ACC112 (cell line): ENCODE data around the gene SH2D7.

Experiments used
- H2AFZ ChIP-seq: fragments of 200-600 bp; sonication (generic); one replicate; pipeline ENCODE4 v1.6.0; 2017; ENCODE audit warnings: antibody characterized with exemption, low read length; ENCODE audit not compliant: unreplicated experiment
- H3K27ac ChIP-seq: fragments of 200-600 bp; sonication (generic); 2 replicates; pipeline ENCODE4 v1.5.1; 2014; ENCODE audit warnings: low read depth, mild to moderate bottlenecking, antibody characterized with exemption, low read length, moderate library complexity
- H3K27me3 ChIP-seq: fragments of 200-600 bp; sonication (generic); 2 replicates; pipeline ENCODE4 v1.6.1; 2014; ENCODE audit warnings: mild to moderate bottlenecking, antibody characterized with exemption, low read length, moderate library complexity, mixed read lengths; ENCODE audit not compliant: insufficient read depth
- H3K36me3 ChIP-seq: fragments of 200-600 bp; sonication (generic); 2 replicates; pipeline ENCODE4 v1.6.1; 2016; ENCODE audit warnings: mild to moderate bottlenecking, antibody characterized with exemption, low read length, moderate library complexity, mixed read lengths; ENCODE audit not compliant: insufficient read depth
- H3K4me1 ChIP-seq: fragments of 200-600 bp; sonication (generic); one replicate; pipeline ENCODE4 v1.6.1; 2016; ENCODE audit warnings: low read length, mixed read lengths; ENCODE audit not compliant: insufficient read depth, unreplicated experiment, control insufficient read depth
- H3K4me3 ChIP-seq: fragments of 200-600 bp; sonication (generic); 2 replicates; pipeline ENCODE4 v1.5.1; 2014; ENCODE audit warnings: mild to moderate bottlenecking, low read depth, low read length
- H3K79me2 ChIP-seq: fragments of 200-600 bp; sonication (generic); one replicate; pipeline ENCODE4 v1.6.0; 2016; ENCODE audit warnings: low read length; ENCODE audit not compliant: control insufficient read depth, unreplicated experiment, insufficient read depth

Gene SH2D7

DNA sequence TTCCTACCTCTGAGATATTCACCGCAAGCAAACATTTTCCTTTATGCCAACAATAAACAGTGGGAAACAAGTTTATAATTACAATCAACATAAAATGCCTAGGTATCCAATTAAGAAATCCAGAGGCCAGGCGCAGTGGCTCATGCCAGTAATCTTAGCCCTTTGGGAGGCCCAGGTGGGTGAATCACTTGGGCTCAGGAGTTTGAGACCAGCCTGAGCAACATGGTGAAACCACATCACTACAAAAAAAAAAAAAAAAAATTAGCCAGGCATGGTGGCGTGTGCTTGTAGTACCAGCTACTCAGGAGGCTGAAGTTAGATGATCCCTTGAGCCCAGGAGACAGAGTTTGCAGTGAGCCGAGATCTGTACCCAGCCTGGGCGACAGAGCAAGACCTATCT is 32.1 kb upstream of the SH2D7 start:
- Histone ChIP-seq H3K79me2 (peaks cover 92% of the 10 kb centered on the region), H3K27me3 (no peaks in the 10 kb centered on the region), H3K27ac (peak overlapping the region; percentile 47; the same call in 1 of the 2 replicates), H3K36me3 (no peaks in the 10 kb centered on the region), H3K4me3 (no peak overlapping the region), H2AFZ (no peak overlapping the region), H3K4me1 (peaks cover 82% of the 10 kb centered on the region)

DNA sequence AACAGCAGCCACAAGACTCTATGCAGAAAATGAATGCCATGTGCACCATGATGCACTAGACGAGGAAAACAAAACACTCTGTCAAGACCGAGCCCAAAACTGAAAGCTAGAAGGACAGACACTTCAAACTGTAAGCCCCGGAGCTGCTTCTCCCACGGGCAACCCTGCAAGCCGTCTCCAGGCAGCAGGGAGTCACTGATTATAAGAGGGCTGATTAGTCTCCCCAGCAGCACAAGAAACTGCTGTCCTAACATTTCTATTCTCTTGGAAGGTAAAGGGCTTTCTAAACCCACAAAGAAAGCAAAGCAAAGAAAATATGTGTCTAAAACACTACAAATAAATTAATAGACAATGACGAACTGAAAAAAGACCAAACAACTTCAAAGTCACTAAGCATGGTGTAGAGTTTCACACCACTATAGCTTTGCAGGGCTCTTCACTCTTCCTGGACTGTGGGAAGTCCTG is 30.4 kb upstream of the SH2D7 start:
- Histone ChIP-seq H3K27ac (peak overlapping the region; percentile 69), H2AFZ (peak overlapping the region; percentile 59), H3K27me3 (no peaks in the 10 kb centered on the region), H3K4me3 (peak overlapping the region; percentile 74), H3K36me3 (no peaks in the 10 kb centered on the region), H3K4me1 (peaks cover 80% of the 10 kb centered on the region), H3K79me2 (peaks cover 90% of the 10 kb centered on the region)

DNA sequence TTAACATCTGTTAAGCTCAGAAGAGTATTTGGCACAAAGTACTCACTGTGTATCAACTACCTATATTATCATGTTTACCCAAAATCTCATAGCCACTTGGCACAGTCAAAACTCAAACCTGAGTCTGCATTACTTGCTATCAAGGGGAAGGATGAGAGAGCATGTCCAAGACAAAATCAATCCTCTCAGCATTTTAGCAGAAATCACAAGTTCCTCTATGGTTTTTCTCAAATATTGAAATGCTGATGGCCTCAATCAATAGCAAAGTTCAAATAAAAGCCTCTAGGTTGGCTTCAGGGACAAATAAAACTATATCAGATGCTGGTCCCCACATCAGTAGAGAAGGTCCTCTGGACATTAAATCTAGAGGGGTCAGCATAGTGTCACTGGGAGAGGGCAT is 29.1 kb upstream of the SH2D7 start:
- peaks cover 94% of the 10 kb centered on the region for H3K79me2 ChIP-seq
- no peaks in the 10 kb centered on the region for H3K27me3 ChIP-seq
- no peak overlapping the region for H3K4me3 ChIP-seq
- H2AFZ ChIP-seq = no peak overlapping the region
- H3K4me1 ChIP-seq = peaks cover 80% of the 10 kb centered on the region
- peak overlapping the region; percentile 97 for H3K27ac ChIP-seq
- H3K36me3 ChIP-seq = no peaks in the 10 kb centered on the region

DNA sequence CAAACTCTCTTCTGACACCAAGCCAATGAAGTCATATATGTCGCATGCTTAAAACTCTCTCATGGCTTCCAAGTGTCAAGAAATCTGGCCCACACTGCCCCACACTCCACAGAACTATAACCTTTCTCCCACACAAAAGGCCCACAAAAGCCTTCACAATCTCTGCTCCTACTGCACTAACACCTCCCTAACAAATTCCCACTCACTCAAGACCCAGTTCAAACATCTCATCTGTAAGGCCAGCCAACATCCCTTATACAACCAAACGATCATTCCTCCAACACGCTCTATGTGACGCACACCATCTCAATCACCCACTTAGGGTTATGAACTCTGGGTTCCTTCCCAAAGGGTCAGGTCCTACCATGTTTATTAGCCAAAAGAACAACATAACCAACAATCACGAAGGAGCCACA is 28.4 kb upstream of the SH2D7 start:
- Histone ChIP-seq H3K27me3 (no peaks in the 10 kb centered on the region), H3K79me2 (peaks cover 94% of the 10 kb centered on the region), H3K4me3 (peak overlapping the region; percentile 46), H3K4me1 (peaks cover 80% of the 10 kb centered on the region), H3K27ac (peak overlapping the region; percentile 97), H2AFZ (no peak overlapping the region), H3K36me3 (no peaks in the 10 kb centered on the region)

DNA sequence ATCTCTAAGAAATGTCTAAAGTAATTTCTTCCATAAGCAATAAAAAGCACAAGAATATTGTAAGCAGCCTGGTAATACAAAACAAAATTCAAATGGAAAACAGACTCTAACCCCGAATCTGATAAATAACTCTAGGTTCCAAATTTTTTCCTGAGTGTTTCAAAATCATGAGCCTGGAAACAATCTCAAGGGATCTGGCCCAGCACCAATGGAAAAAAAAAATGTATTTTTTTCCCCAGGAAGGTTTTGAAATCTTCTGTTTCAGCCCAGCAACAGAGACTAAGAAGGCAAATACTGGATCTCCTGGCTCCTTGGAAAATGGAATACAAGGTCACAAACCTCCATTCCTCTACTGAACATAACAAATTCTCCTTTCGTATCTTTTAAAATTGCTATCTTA is 27.8 kb upstream of the SH2D7 start:
- Histone ChIP-seq H3K4me3 (peak overlapping the region; percentile 46), H3K4me1 (peaks cover 80% of the 10 kb centered on the region), H3K36me3 (no peaks in the 10 kb centered on the region), H3K27ac (peak overlapping the region; percentile 97), H2AFZ (no peak overlapping the region), H3K27me3 (no peaks in the 10 kb centered on the region), H3K79me2 (peaks cover 94% of the 10 kb centered on the region)

DNA sequence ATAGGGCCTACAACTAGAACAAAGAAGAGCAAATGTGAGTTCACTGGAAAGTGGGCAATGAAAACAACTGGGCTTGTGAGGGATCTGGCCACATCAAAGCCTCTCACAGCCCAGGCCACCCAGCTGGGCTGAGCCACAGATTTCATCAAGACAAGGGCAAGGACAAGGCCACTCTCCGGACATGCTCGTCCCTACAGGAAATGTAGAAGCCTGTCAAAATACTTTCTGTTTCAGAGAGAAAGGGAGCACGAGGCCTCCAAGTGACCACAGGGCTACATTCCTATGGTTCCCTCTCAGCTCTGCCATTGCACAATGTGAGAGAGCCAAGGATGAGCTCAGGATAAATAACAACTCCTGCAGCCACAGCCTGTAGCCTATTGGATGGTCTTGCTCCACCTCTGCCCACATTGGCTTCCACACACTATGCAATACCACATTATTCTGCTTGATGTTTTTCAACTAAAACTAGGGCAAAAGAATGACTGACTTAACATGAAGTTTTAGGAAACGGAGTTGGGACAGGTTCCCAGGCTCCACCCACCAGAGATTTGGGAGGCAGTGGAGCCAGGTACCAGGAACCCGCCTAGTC is 27.0 kb upstream of the SH2D7 start:
- H3K79me2 ChIP-seq = peaks cover 94% of the 10 kb centered on the region
- H3K4me1 ChIP-seq = peaks cover 80% of the 10 kb centered on the region
- peak overlapping the region; percentile 97 for H3K27ac ChIP-seq

DNA sequence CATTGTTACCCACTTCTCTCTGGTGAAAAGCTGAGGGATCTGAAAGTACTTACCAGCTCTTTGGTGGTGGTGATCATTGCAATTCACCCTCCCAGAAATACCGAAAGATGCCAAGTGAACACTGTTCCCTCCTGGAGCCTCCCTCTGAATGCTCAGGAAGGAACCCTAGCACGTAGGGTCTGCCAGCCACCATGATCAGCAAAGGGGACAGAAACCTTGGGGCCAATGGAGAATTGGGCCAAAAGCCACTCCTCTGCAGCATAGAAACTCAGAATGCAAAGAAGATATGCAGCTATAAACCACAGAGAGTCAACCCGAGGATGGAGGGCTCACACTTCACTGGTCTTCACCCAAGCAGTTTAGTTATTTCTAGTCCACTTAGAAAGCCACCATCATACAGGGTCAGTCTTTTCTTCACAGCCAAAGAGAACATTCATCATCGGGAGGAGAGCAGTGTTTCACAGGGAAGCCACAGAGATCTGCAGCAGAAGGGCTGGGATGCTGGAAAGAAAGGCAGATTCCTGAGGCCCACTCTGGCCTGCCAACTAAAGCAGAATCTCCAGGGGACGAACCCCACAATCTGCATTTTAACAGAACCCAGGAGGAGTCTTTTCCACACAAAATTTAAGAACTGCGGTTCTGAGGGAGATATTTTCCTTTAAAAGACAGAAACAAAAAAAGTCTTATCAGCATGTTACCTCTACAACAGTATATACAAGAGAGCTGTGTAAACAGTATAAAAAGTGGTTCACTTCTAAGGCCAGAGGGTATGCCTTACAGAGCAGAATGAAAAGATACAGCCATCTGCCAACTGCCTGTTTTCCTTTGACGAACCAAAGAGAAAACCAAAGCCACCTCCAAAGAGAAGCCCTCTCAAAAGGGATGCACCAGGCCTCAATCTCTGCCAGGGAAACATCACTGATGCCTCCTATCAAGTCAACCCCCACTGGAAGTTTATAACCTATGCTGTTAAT is 26.1 kb upstream of the SH2D7 start:
- Histone ChIP-seq H2AFZ (no peak overlapping the region), H3K27ac (peak overlapping the region; percentile 97), H3K4me3 (peak overlapping the region; percentile 43; the same call in 1 of the 2 replicates)

More for the DNA sequence above, 27.0 kb upstream of the SH2D7 start:
- Histone ChIP-seq H3K36me3 (no peaks in the 10 kb centered on the region), H2AFZ (peak overlapping the region; percentile 25), H3K27me3 (no peaks in the 10 kb centered on the region), H3K4me3 (peak overlapping the region; percentile 46)

DNA sequence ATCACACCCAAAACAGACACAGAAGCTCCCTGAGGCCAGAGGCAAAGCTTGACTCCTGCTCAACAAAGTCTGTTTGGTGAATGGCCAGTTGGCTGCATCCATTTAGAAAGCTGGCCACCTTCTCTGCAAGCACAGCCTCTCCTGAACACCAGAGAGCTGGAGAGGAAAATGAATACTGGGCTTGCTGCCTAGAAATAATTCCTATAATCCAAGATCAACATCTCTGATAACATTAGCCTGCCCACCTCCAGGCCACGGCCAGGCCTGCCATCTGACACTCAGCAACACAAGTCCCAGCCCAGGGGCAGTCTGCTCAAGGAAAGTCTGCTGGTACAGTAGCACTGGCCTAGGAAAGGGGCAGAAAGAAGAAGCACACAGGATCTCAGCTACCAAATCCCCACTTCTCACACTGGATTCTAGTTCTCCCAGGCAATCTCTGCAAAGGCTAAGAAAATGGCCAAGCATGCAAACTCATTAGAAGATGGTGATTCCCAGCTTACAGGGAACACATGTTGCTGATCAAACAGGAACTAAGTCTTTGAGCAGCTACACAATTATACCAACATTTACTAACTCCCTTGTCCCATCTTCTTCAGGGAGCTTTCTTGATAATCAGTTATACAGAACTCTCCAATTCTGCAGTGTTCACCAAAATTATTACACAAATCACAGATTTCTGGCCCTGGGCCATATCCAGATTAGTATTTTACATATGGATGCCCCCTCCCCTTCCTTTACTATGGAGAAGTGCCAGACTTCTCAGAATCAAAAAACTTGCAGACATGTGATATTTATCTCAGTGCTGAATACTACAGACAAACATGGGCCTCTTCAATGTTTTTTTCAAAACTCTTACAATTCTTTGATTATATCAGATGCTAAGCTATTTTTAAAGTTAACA is 24.8 kb upstream of the SH2D7 start:
- Histone ChIP-seq H3K4me1 (peaks cover 95% of the 10 kb centered on the region), H3K4me3 (peak overlapping the region; percentile 43; the same call in 1 of the 2 replicates), H3K36me3 (no peaks in the 10 kb centered on the region), H3K27ac (peak overlapping the region; percentile 97), H2AFZ (no peak overlapping the region), H3K79me2 (peaks cover 96% of the 10 kb centered on the region), H3K27me3 (no peaks in the 10 kb centered on the region)

More for the DNA sequence above, 26.1 kb upstream of the SH2D7 start:
- peaks cover 93% of the 10 kb centered on the region for H3K79me2 ChIP-seq
- H3K27me3 ChIP-seq = no peaks in the 10 kb centered on the region
- peaks cover 84% of the 10 kb centered on the region for H3K4me1 ChIP-seq
- no peaks in the 10 kb centered on the region for H3K36me3 ChIP-seq

DNA sequence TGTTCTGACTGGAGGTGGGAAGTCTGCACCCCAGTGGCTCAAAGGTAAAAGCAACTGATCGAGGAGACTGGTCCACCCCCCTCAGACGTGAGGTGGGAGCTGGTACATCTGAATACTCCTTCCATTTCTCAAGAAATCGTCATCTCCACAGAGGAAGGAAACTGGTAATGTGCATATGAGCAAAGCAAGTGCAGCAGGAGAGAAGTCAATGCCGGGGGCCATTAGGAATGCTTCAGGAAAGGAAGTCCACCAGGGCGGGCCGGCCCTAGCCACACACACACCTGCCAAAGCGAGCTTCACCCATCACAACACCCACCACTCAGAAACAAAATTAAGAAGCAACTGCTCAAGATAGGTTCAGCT is 23.3 kb upstream of the SH2D7 start:
- peaks cover 90% of the 10 kb centered on the region for H3K4me1 ChIP-seq
- no peaks in the 10 kb centered on the region for H3K36me3 ChIP-seq
- no peak overlapping the region for H2AFZ ChIP-seq
- peak overlapping the region; percentile 97 for H3K27ac ChIP-seq
- H3K79me2 ChIP-seq = peaks cover 96% of the 10 kb centered on the region
- H3K4me3 ChIP-seq = peak overlapping the region; percentile 43
- no peaks in the 10 kb centered on the region for H3K27me3 ChIP-seq

DNA sequence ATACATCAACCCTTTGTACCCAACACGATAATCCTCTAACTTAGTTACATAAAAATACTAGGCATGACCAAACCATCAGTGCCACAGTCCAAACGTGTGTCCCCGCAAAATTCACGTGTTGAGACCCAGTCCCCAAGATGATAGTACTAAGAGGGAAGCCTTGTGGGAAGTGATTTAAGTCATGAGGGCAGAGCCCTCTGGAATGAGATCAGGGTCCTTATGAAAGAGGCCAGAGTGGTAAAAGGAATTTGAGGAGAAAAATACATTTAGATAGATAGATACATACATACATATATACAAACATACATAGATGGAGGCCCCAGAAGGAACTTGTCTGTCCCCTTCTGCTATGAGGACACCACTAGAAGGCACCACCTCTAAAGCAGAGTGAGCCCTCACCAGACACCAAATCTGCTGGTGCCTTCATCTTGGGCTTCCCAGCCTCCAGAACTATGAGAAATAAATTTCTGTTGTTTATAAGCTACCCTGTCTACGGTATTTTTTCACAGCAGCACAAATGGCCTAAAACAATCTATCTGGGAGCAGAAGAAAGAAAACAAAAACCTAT is 22.8 kb upstream of the SH2D7 start:
- Histone ChIP-seq H3K27me3 (no peaks in the 10 kb centered on the region), H2AFZ (no peak overlapping the region), H3K79me2 (peaks cover 96% of the 10 kb centered on the region), H3K4me3 (no peak overlapping the region), H3K27ac (peak overlapping the region; percentile 97), H3K4me1 (peaks cover 85% of the 10 kb centered on the region), H3K36me3 (no peaks in the 10 kb centered on the region)
